Mesothelial cell of epicardium (in vitro differentiated cells): ENCODE data around the gene FECH. TPM values are rescaled to one million over a fixed set of nuclear protein-coding genes. Genes with fewer than 3 reads are reported as not detected.

Experiments
- DNase-seq, 2 experiments: peaks; one replicate each; pipeline ENCODE4 v3.0.0; 2021; ENCODE audit warnings: low spot score in 2 of 2; ENCODE audit not compliant: unreplicated experiment in 2 of 2
- H3K27ac Mint-ChIP-seq: 2 replicates; pipeline ENCODE4 v1.8.0; 2021; ENCODE audit warnings: mixed read lengths
- H3K27me3 Mint-ChIP-seq: 2 replicates; pipeline ENCODE4 v1.8.0; 2021; ENCODE audit warnings: low read depth, mixed read lengths
- H3K36me3 Mint-ChIP-seq: 2 replicates; pipeline ENCODE4 v1.8.0; 2021; ENCODE audit warnings: mixed read lengths
- H3K4me1 Mint-ChIP-seq: 2 replicates; pipeline ENCODE4 v1.8.0; 2021; ENCODE audit warnings: mixed read lengths
- H3K4me3 Mint-ChIP-seq: 2 replicates; pipeline ENCODE4 v1.8.0; 2021; ENCODE audit warnings: mild to moderate bottlenecking, moderate library complexity, mixed read lengths
- H3K9me3 Mint-ChIP-seq: 2 replicates; pipeline ENCODE4 v1.8.0; 2021; ENCODE audit warnings: mixed read lengths
- total RNA-seq: library from RNA; stranded (reverse); gene quantifications from 3 replicates; pipeline ENCODE4 v1.2.1, GENCODE V29; 2021
- TF ChIP-seq, protein P1 (sequence below): fragments of 200-600 bp; sonication (generic); IDR thresholded peaks from one replicate; pipeline ENCODE4 v1.5.0; 2021; ENCODE audit warnings: antibody characterized with exemption; ENCODE audit not compliant: unreplicated experiment

The FECH gene
- total RNA-seq, 1 donor from 2014 or later: 29.4 TPM

DNA sequence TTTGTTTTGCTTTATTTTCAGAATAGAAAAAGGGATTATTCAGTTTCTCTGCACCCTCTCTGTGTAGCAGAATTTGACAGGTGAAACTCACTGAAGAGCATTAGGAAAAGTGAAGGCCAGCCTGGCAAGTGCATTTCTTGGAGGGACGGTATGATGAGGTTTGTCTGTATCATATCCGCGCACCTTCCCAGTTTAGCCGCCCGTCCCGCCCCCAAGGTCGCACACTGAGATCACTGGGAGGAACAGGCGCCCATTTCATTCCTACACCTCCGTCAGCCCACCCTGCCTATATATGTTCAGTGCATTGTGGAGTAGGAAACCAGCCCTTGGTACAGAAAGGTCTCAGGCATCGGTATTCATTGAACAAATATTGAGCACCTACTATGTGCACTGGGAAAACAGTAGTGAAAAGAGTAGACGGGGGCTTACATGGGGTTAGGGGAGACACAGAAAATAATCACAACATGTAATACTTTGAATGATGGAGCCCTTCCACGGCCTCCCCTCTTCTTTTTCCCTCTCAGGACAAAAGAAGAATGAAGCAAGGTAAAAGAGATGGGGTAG lies 678 bp upstream of the FECH start:
- peaks cover 4% of the 10 kb centered on the region for H3K36me3 Mint-ChIP-seq
- DNase-seq: no peak
- H3K27ac Mint-ChIP-seq: peak overlapping the region; percentile 88
- no peaks in the 10 kb centered on the region for H3K27me3 Mint-ChIP-seq
- TF ChIP-seq, protein P1, sequence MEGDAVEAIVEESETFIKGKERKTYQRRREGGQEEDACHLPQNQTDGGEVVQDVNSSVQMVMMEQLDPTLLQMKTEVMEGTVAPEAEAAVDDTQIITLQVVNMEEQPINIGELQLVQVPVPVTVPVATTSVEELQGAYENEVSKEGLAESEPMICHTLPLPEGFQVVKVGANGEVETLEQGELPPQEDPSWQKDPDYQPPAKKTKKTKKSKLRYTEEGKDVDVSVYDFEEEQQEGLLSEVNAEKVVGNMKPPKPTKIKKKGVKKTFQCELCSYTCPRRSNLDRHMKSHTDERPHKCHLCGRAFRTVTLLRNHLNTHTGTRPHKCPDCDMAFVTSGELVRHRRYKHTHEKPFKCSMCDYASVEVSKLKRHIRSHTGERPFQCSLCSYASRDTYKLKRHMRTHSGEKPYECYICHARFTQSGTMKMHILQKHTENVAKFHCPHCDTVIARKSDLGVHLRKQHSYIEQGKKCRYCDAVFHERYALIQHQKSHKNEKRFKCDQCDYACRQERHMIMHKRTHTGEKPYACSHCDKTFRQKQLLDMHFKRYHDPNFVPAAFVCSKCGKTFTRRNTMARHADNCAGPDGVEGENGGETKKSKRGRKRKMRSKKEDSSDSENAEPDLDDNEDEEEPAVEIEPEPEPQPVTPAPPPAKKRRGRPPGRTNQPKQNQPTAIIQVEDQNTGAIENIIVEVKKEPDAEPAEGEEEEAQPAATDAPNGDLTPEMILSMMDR: no peak
- H3K4me3 Mint-ChIP-seq: peak overlapping the region; percentile 70
- peaks cover 15% of the 10 kb centered on the region for H3K4me1 Mint-ChIP-seq
- no peaks in the 10 kb centered on the region for H3K9me3 Mint-ChIP-seq

GRCh38 chr18:57585855-57586250 lies 649 bp downstream of the FECH start:
- Mint-ChIP-seq H3K4me3 (peak overlapping the region; percentile 80), H3K36me3 (peaks cover 9% of the 10 kb centered on the region), H3K9me3 (no peaks in the 10 kb centered on the region), H3K27me3 (no peaks in the 10 kb centered on the region), H3K4me1 (peaks cover 21% of the 10 kb centered on the region), H3K27ac (peak overlapping the region; percentile 80)
- TF ChIP-seq, protein P1: no peak
- no peak for DNase-seq

GRCh38 chr18:57585421-57585820 lies 1.1 kb downstream of the FECH start:
- H3K4me1 Mint-ChIP-seq: peaks cover 21% of the 10 kb centered on the region
- peak overlapping the region; percentile 80 for H3K4me3 Mint-ChIP-seq

DNA sequence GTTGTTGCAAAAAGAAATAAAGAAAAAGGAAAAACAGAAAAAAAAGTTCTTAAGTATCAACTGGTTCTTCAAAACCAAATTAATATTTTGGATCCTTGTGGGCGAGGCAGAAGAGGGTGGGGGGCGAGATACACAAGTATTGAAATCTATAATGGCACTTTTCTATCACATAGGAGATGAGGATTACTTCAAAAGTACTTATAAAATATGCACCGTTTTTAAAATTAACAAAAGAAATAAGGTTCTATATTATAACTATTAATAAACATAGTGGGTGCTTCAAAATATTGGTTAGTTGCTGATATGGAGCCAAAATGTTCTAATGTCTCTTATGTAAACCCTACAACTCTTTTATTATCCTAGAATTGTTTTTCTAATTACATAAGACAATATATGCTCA lies 2.1 kb downstream of the FECH start:
- Mint-ChIP-seq H3K4me3 (no peak overlapping the region), H3K27me3 (no peaks in the 10 kb centered on the region), H3K27ac (no peak overlapping the region), H3K9me3 (no peaks in the 10 kb centered on the region), H3K36me3 (peaks cover 10% of the 10 kb centered on the region), H3K4me1 (peaks cover 21% of the 10 kb centered on the region)
- TF ChIP-seq, protein P1: no peak
- no peak for DNase-seq

More at GRCh38 chr18:57585421-57585820, 1.1 kb downstream of the FECH start:
- Mint-ChIP-seq H3K27ac (peak overlapping the region; percentile 80), H3K27me3 (no peaks in the 10 kb centered on the region), H3K36me3 (peaks cover 9% of the 10 kb centered on the region), H3K9me3 (no peaks in the 10 kb centered on the region)
- TF ChIP-seq, protein P1: no peak
- no peak for DNase-seq

- Mint-ChIP-seq H3K4me3 (no peak overlapping the region), H3K36me3 (peaks cover 14% of the 10 kb centered on the region), H3K9me3 (no peaks in the 10 kb centered on the region), H3K4me1 (peaks cover 21% of the 10 kb centered on the region), H3K27me3 (no peaks in the 10 kb centered on the region), H3K27ac (no peak overlapping the region)
- TF ChIP-seq, protein P1: no peak
- DNase-seq: no peak
These were observed 3.1 kb downstream of the FECH start for GRCh38 chr18:57583297-57583835.
